ENCODE data around the gene SEPTIN11.

SEPTIN11 gene

GRCh38 chr4:76951672-76952010 lies 2.1 kb downstream of the SEPTIN11 start:
- TF ChIP-seq, protein P1, sequence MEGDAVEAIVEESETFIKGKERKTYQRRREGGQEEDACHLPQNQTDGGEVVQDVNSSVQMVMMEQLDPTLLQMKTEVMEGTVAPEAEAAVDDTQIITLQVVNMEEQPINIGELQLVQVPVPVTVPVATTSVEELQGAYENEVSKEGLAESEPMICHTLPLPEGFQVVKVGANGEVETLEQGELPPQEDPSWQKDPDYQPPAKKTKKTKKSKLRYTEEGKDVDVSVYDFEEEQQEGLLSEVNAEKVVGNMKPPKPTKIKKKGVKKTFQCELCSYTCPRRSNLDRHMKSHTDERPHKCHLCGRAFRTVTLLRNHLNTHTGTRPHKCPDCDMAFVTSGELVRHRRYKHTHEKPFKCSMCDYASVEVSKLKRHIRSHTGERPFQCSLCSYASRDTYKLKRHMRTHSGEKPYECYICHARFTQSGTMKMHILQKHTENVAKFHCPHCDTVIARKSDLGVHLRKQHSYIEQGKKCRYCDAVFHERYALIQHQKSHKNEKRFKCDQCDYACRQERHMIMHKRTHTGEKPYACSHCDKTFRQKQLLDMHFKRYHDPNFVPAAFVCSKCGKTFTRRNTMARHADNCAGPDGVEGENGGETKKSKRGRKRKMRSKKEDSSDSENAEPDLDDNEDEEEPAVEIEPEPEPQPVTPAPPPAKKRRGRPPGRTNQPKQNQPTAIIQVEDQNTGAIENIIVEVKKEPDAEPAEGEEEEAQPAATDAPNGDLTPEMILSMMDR (IDR thresholded peaks at IDR 0.05; ENCODE audit: poor library complexity, severe bottlenecking) = no peak
- Histone ChIP-seq H3K36me3 (ENCODE audit: low read depth) (no peaks in the 10 kb centered on the region), H3K9me3 (ENCODE audit: severe bottlenecking) (no peaks in the 10 kb centered on the region), H3K27ac (ENCODE audit: poor library complexity, severe bottlenecking) (no peak overlapping the region), H3K4me1 (ENCODE audit: insufficient read depth, poor library complexity, severe bottlenecking) (peaks cover 6% of the 10 kb centered on the region), H3K4me3 (ENCODE audit: severe bottlenecking) (peak overlapping the region; percentile 88), H3K27me3 (ENCODE audit: insufficient read depth, poor library complexity, severe bottlenecking) (no peaks in the 10 kb centered on the region)
- DNase-seq (ENCODE audit: low spot score) (no peak), ATAC-seq (ENCODE audit: low read depth) (no peak)

DNA sequence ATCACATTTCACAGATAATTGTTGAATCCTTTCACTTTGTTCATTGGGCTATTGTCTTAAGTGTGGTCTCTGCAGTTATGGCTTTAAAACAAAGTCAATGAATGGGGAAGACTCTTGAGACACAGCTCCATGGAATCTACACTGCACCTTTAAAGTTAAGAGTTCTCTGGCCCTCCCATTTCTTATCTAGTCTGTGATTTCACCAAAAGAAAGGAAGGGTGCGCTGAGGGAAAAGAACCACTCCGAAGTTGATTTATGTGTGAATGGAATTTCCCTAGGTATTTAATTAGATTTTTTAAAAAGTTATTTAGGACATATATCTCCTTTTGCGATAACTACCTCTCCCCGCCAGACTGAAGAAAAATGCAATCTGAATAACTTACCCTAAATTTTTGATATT lies 2.5 kb downstream of the SEPTIN11 start:
- Histone ChIP-seq H3K36me3 (ENCODE audit: low read depth) (no peaks in the 10 kb centered on the region), H3K4me3 (ENCODE audit: severe bottlenecking) (no peak overlapping the region), H3K27me3 (ENCODE audit: insufficient read depth, poor library complexity, severe bottlenecking) (no peaks in the 10 kb centered on the region), H3K27ac (ENCODE audit: poor library complexity, severe bottlenecking) (no peak overlapping the region), H3K9me3 (ENCODE audit: severe bottlenecking) (no peaks in the 10 kb centered on the region), H3K4me1 (ENCODE audit: insufficient read depth, poor library complexity, severe bottlenecking) (peaks cover 6% of the 10 kb centered on the region)
- TF ChIP-seq, protein P1 (IDR thresholded peaks at IDR 0.05; ENCODE audit: poor library complexity, severe bottlenecking) = no peak
- no peak for ATAC-seq (ENCODE audit: low read depth)
- no peak for DNase-seq (ENCODE audit: low spot score)

- ATAC-seq (ENCODE audit: low read depth) = no peak
- no peak for DNase-seq (ENCODE audit: low spot score)
- TF ChIP-seq, protein P1 (IDR thresholded peaks at IDR 0.05; ENCODE audit: poor library complexity, severe bottlenecking) = no peak
- Histone ChIP-seq H3K4me3 (ENCODE audit: severe bottlenecking) (no peak overlapping the region), H3K27ac (ENCODE audit: poor library complexity, severe bottlenecking) (no peak overlapping the region), H3K4me1 (ENCODE audit: insufficient read depth, poor library complexity, severe bottlenecking) (peaks cover 6% of the 10 kb centered on the region), H3K27me3 (ENCODE audit: insufficient read depth, poor library complexity, severe bottlenecking) (no peaks in the 10 kb centered on the region), H3K9me3 (ENCODE audit: severe bottlenecking) (no peaks in the 10 kb centered on the region), H3K36me3 (ENCODE audit: low read depth) (no peaks in the 10 kb centered on the region)
These were observed 3.4 kb downstream of the SEPTIN11 start for GRCh38 chr4:76952656-76953582.

GRCh38 chr4:76953956-76954355 lies 4.4 kb downstream of the SEPTIN11 start:
- Histone ChIP-seq H3K27ac (ENCODE audit: poor library complexity, severe bottlenecking) (no peak overlapping the region), H3K27me3 (ENCODE audit: insufficient read depth, poor library complexity, severe bottlenecking) (no peaks in the 10 kb centered on the region), H3K4me1 (ENCODE audit: insufficient read depth, poor library complexity, severe bottlenecking) (peaks cover 6% of the 10 kb centered on the region)

More at GRCh38 chr4:76953956-76954355, 4.4 kb downstream of the SEPTIN11 start:
- no peak for ATAC-seq (ENCODE audit: low read depth)
- H3K4me3 ChIP-seq (ENCODE audit: severe bottlenecking) = no peak overlapping the region
- TF ChIP-seq, protein P1 (IDR thresholded peaks at IDR 0.05; ENCODE audit: poor library complexity, severe bottlenecking) = no peak
- no peak for DNase-seq (ENCODE audit: low spot score)
- H3K36me3 ChIP-seq (ENCODE audit: low read depth) = no peaks in the 10 kb centered on the region
- H3K9me3 ChIP-seq (ENCODE audit: severe bottlenecking) = no peaks in the 10 kb centered on the region
